Coronary artery (tissue), 2 donors: ENCODE measurements around the gene ADARB2.

Source experiments
- DNase-seq: peaks from one replicate; pipeline ENCODE4 v3.0.0-alpha.2; 2017; ENCODE audit warnings: low spot score
- H3K27ac ChIP-seq, 2 donors: fragments of 200-600 bp; sonication (generic); one replicate each; pipeline ENCODE4 v1.5.1; 2016 to 2019
- H3K4me3 ChIP-seq: fragments of 200-600 bp; sonication (generic); 2 replicates; pipeline ENCODE4 v1.5.1; 2016; ENCODE audit warnings: mild to moderate bottlenecking, moderate library complexity
- TF ChIP-seq, protein P1 (sequence below): fragments of 200-600 bp; sonication (generic); IDR thresholded peaks from one replicate; pipeline ENCODE4 v1.5.1; 2019; ENCODE audit warnings: antibody characterized with exemption

ADARB2 gene

GRCh38 chr10:1375346-1376170, 361.8 kb downstream of the ADARB2 start:
- TF ChIP-seq, protein P1, sequence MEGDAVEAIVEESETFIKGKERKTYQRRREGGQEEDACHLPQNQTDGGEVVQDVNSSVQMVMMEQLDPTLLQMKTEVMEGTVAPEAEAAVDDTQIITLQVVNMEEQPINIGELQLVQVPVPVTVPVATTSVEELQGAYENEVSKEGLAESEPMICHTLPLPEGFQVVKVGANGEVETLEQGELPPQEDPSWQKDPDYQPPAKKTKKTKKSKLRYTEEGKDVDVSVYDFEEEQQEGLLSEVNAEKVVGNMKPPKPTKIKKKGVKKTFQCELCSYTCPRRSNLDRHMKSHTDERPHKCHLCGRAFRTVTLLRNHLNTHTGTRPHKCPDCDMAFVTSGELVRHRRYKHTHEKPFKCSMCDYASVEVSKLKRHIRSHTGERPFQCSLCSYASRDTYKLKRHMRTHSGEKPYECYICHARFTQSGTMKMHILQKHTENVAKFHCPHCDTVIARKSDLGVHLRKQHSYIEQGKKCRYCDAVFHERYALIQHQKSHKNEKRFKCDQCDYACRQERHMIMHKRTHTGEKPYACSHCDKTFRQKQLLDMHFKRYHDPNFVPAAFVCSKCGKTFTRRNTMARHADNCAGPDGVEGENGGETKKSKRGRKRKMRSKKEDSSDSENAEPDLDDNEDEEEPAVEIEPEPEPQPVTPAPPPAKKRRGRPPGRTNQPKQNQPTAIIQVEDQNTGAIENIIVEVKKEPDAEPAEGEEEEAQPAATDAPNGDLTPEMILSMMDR: no peak
- Histone ChIP-seq H3K4me3 (no peak overlapping the region), H3K27ac (no peak overlapping the region)
- DNase-seq: no peak

GRCh38 chr10:1374511-1375345, 362.6 kb downstream of the ADARB2 start:
- TF ChIP-seq, protein P1: no peak
- no peak overlapping the region for H3K4me3 ChIP-seq
- no peak overlapping the region for H3K27ac ChIP-seq
- no peak for DNase-seq

GRCh38 chr10:1373287-1373686, 364.0 kb downstream of the ADARB2 start:
- no peak for DNase-seq
- Histone ChIP-seq H3K27ac (no peak overlapping the region), H3K4me3 (no peak overlapping the region)
- TF ChIP-seq, protein P1: no peak

GRCh38 chr10:1372212-1372611, 365.1 kb downstream of the ADARB2 start:
- DNase-seq: no peak
- no peak overlapping the region for H3K4me3 ChIP-seq
- TF ChIP-seq, protein P1: no peak
- H3K27ac ChIP-seq: no peak overlapping the region

DNA sequence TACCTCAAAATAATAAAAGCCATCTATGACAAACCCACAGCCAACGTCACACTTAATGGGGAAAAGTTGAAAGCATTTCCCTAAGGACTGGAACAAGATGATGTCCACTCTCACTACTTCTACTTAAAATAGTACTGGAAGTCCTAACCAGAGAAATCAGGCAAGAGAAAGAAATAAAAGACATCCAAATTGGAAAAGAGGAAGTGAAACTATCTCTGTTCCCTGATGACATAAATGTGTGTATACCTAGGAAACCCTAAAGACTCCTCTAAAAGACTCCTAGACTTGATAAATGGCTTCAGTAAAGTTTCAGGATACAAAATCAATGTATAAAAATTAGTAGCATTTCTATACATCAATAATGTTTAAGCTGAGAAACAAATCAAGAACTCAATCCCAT, 367.0 kb downstream of the ADARB2 start:
- TF ChIP-seq, protein P1: no peak
- DNase-seq: no peak
- no peak overlapping the region for H3K4me3 ChIP-seq
- no peak overlapping the region for H3K27ac ChIP-seq

GRCh38 chr10:1369665-1370064, 367.7 kb downstream of the ADARB2 start:
- no peak for DNase-seq
- Histone ChIP-seq H3K4me3 (no peak overlapping the region), H3K27ac (no peak overlapping the region)
- TF ChIP-seq, protein P1: no peak
